Endothelial cell of hepatic sinusoid (primary cell): Measurements from ENCODE around the gene NSL1.

ENCODE experiments used
- in situ Hi-C: cut with HindIII; loops from 2 replicates; pipeline ENCODE4 v1.10.0; 2017; ENCODE audit warnings: low sequenced_read_pairs

Gene NSL1

GRCh38 chr1:212791676-212792395, at the start of gene NSL1, which contains the start of gene TATDN3:
Gene NSL1, minus strand, starts transcription at chr1:212791777. Its CDS starts 14 bp downstream, at chr1:212791763.
Gene TATDN3, plus strand, starts transcription at chr1:212791894. Its CDS starts 28 bp downstream, at chr1:212791922.
- in situ Hi-C loops, result no loop called here

DNA sequence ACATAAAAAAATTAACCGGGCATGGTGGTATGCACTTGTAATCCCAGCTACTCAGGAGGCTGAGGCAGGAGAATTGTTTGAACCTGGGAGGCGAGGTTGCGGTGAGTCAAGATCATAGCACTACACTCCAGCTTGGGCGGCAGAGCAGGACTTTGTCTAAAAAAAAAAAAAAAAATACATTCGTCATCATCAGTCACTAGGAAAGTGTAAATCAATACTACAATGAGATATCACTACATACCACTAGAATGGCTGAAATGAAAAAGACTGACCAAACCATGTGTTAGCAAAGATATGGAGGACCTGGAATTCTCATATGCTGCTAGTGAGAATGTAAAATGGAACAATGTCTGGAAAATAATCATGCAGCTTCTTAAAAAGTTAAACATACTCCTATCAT, 46.6 kb upstream of the NSL1 start:
- in situ Hi-C loops, result no loop called here

- in situ Hi-C loops, result loop anchor here (5.0 kb wide), 2 partner anchors 51 to 59 kb away; no protein-coding TSS in a partner anchor
Measured at GRCh38 chr1:212833211-212834207, 41.9 kb upstream of the NSL1 start.

GRCh38 chr1:212828395-212828794, 36.8 kb upstream of the NSL1 start:
- in situ Hi-C loops, result no loop called here

- in situ Hi-C loops, result no loop called here
Measured at GRCh38 chr1:212827831-212828278, 36.3 kb upstream of the NSL1 start.

DNA sequence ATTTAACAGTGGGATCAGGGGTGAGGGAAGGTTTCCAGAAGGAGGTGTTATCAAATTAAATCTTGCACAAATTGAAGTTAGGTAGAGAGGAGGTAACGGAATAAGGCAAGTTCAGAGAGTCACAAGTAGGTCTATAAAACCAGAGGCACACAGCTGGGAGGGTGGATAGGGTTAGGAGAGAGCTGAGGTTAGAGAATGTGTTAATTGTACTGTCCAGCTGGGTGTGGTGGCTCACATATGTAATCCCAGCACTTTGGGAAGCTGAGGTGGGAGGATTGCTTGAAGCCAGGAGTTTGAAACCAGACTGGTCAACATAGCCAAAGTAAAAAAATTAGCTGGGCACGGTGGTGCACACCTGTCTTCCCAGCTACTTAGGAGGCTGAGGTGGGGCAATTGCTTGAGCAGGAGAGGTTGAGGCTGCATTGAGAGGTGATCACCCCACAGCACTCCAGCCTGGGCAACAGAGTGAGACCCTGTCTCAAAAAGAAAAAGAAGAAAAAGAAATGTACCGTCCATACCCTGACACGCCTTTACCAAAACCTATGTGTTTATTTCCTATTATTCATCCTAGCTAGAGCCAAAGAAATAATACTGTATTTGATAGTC, 35.7 kb upstream of the NSL1 start:
- in situ Hi-C loops, result no loop called here

GRCh38 chr1:212825798-212826452, 34.3 kb upstream of the NSL1 start:
- in situ Hi-C loops, result no loop called here

DNA sequence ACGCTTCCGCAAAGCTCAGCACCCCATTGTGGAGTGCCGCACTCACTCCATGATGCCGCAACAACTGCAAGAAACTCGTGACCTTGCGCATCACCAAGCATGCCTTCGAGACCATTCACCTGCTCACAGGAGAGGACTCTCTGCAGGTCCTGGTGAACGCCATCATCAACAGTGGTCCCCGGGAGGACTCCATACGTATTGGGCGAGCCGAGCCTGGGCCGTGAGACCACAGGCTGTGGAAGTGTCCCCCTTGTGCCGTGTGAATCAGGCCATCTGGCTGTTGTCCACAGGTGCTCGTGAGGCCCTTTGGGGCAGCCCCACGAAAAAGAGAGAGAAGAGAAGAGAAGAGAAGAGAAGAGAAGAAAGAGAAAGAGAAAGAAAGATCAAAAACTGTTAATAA, 32.6 kb upstream of the NSL1 start:
- in situ Hi-C loops, result no loop called here

GRCh38 chr1:212822956-212823355, 31.4 kb upstream of the NSL1 start:
- in situ Hi-C loops, result no loop called here

DNA sequence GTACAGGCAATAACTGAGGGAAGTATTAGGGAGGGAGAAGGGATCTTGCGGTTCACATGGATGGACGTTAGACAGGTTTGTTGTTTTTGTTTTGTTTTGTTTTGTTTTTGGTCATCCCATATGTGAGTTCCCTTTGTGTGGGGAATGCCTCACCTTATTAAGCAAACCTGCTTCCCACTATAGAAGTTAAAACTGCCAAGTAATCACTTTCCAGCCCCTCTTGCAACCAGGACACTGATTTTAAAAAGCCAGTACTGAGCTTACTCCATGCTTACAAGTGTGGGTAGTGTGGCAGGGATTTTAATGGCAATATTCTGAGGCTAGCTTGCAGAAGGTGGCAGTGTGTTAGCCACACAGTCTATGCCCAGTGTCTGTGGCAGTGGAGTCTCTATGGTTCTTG, 29.4 kb upstream of the NSL1 start:
- in situ Hi-C loops, result no loop called here

DNA sequence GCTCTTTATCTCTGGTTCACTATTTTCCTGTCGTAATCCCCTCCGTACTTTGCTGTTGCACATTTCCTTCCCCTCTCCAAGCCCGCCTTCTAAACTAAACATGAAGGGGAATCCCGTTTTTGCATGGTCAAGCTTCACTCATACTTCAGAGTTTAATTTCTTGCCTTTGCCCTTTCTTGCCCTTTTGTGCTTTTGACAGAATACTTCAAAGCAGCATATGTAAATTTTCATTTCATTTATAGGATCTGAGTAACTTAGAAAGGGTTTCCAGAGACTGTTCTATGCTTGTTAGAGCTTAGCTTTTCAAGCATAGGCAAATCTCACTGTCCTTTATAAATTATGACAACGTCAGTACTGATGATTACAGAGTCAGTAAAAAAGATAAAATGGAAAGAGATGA, 28.1 kb upstream of the NSL1 start:
- in situ Hi-C loops, result no loop called here

DNA sequence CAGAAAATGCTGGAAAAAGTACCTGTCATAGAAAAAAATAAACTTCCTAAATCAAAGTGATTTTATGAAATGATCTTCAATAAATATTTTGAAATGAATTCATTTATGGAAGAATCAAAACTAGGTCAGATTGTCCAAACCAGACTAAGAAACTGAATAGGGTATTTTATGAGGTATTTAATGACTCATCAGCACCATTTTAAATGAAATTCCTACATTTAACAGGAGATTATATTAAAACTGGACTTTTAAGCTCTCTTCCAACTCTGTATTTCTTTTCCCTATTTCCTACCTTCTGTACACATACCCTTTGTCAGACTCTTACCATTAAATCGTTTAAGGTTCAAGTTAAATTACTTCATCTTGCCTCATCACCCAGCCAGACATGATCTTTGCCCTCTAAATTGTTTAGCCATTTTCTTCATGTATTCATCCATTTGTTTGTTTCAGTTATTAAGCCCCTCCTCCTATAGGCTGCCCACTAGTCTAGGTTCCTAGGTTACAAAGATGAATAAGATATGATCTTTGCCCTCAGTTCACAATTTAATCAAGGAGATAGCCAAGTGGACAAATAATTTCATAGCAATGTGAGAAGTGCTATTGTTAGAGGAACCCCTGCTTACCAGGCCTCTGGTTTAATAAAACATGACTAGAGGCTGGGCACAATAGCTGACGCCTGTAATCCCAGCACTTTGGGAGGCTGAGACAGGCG, 25.1 kb upstream of the NSL1 start:
- in situ Hi-C loops, result no loop called here

DNA sequence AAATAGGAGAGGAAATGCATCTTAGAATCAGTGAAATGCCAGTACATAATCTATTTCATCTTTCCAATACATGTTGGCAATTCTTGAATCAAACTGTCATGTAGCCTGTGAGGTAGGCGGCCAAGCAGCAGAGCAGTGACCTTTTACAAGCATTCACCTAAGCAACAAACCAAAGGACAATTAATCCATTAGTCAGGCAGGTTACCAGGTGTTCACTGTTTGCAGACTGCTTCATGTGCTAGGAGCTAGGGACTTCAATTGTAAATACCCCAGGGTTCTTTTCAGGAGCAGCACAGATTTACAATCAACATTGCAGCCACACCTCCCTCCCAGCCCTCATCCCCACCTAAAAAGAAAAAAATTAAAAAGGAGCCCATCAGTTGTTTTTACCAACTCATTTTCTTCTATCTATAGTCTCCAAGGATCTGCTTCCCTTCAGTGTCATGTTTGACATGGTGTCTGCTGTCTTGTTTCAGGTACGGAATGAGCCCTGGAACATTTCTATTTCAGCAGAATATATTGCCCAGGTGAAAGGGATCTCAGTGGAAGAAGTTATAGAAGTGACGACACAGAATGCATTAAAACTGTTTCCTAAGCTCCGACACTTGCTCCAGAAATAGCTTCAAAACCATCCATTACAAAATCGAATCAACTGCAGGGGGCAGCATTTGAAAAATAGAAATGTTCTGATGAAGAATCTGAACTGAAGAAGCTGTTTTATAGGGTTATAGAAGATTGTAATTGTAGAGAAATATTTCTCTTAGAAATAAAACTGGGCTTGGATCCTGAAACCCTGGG, 23.2 kb upstream of the NSL1 start:
- in situ Hi-C loops, result no loop called here

DNA sequence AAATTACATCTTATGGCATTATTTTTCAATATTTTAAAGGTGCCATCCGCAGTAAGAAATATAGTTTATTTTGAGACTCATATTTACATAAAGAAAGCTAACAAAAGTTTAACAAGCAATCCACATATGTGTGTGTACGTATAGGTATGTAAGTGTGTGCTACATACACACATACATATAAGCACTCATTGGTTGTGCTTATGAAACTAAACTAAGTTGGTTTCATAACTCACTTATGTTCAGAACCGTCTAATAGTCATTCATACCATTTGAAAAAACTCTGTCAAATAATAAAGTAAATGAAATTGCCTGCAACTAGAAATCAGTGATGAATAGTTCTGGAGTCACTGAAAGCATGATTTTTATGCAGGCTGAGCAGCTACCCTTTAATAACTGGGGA, 14.2 kb upstream of the NSL1 start:
- in situ Hi-C loops, result no loop called here

DNA sequence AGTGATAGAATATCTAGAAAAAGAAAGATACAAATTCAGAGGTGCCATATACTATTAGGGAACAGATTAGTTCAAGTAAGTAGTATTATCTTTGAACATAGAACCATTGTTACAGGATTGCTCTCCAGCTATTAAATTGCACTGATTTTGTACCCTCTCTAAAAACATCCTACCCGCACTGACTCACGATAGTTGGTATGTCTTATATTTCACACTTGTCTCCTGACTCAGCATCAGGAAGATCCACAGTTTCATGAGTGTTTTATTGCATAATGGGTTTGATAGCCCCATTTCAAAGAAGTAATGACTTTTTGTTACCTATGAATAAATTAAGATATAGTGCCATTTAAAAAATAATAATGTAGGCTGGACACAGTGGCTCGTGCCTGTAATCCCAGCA, 6.1 kb upstream of the NSL1 start:
- in situ Hi-C loops, result no loop called here

- in situ Hi-C loops, result no loop called here
Measured at GRCh38 chr1:212794561-212795014, 3.0 kb upstream of the NSL1 start.

DNA sequence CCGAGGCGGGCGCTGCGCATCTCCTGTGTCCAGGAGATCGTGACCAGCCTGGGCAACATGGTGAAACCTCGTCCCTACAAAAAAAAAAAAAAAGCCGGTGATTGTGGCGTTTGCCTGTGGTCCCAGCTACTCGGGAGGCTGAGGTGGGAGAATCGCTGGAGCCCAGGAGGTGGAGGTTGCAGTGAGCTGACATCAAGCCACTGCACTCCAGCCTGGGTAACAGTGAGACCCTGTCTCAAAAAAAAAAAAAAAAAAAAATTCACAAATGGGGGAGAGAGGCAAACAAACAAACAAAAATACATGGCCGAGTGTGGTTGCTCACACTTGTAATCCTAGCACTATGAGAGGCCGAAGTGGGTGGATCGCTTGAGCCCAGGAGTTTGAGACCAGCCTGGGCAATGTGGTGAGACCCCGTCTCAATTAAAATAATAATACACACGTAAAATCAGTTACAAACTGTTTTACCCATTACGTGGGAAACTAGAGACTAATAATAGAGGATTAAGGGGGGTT, 875 bp upstream of the NSL1 start:
- in situ Hi-C loops, result no loop called here

GRCh38 chr1:212791261-212791675, 309 bp downstream of the NSL1 start:
- in situ Hi-C loops, result no loop called here

GRCh38 chr1:212785871-212786270, 5.7 kb downstream of the NSL1 start:
- in situ Hi-C loops, result no loop called here
